ENCODE measurements around the gene SH3GL1. TPM values are rescaled to one million over a fixed set of nuclear protein-coding genes. Genes with fewer than 3 reads are reported as not detected.

SH3GL1 gene
- polyA plus RNA-seq, 2 of the 4 experiments (the other 2 are of a cell fraction) = 20.1 to 34.7 TPM

DNA sequence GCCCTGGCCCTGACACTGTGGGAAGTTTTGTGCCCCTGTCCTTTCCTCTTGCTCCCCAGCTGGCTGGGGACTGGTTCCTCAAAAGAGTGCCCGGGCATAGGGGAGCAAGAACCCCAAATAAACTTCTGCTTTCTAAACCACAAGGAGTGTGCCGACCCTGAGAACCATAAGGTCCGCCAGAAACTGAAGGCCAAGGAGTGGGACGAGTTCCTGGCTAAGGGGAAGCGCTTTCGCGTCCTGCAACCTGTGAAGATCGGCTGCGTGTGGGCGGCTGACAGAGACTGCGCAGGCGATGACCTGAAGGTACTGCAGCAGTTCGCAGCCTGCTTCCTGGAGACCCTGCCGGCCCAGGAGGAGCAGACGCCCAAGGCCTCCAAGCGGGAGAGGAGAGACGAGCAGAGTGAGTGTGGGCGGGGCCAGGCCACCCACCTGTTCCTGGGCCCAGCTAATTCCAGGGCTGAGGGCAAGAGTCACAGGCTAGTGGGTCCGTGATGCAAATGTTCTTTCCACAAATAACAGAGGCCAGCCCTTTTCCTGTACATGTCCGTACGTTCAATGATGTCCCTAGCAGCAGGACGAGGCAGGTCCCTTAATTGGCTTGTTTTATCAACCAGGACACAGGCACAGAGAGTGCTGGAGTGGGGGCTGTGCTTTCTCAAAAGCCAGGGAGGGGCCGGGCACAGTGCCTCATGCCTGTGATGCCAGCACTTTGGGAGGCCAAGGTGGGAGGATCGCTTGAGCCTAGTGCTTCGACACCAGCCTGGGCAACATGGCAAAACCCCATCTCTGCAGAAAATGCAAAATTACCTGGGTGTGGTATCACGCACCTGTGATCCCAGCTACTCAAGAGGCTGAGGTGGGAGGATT is 31.7 kb upstream of the SH3GL1 start:
- no peak for FAIRE-seq
- no peak overlapping the region for H3K4me2 ChIP-seq
- ATAC-seq = no peak
- no peak overlapping the region for H3K27ac ChIP-seq
- POLR2A ChIA-PET = no interaction called here
- CTCF ChIA-PET = no interaction called here
- no peak overlapping the region for H3K4me3 ChIP-seq
- TF ChIP-seq NR3C1 (IDR thresholded peaks at IDR 0.05) (no peak), MYC (IDR thresholded peaks at IDR 0.05; ENCODE audit: borderline replicate concordance, low read length) (no peak), ESRRA (IDR thresholded peaks at IDR 0.05; ENCODE audit: borderline replicate concordance, low read length) (no peak), CHD2 (IDR thresholded peaks at IDR 0.05; ENCODE audit: low read length, partially characterized antibody) (no peak), BHLHE40 (IDR thresholded peaks at IDR 0.05; ENCODE audit: low read depth, low read length) (no peak), RARB (CRISPR knock-in tag; IDR thresholded peaks at IDR 0.05) (no peak), ZFP36 (IDR thresholded peaks at IDR 0.05; ENCODE audit: borderline replicate concordance, partially characterized antibody) (no peak), KDM5A (IDR thresholded peaks at IDR 0.05) (no peak), FOSL2 (IDR thresholded peaks at IDR 0.05) (no peak), FOSL2 (CRISPR knock-in tag; IDR thresholded peaks at IDR 0.05) (no peak), NPAS2 (CRISPR knock-in tag; IDR thresholded peaks at IDR 0.05; ENCODE audit: borderline replicate concordance) (no peak), ZNF302 (CRISPR knock-in tag; IDR thresholded peaks at IDR 0.05) (no peak), EP300 (IDR thresholded peaks at IDR 0.05) (no peak), NFE2L2 (conservative IDR thresholded peaks at IDR 0.05; ENCODE audit: low read length) (no peak), JUNB (IDR thresholded peaks at IDR 0.05) (no peak), MAZ (IDR thresholded peaks at IDR 0.05; ENCODE audit: borderline replicate concordance, low read depth, low read length) (no peak), FOXS1 (CRISPR knock-in tag; IDR thresholded peaks at IDR 0.05) (no peak)
- TF ChIP-seq, protein P1, sequence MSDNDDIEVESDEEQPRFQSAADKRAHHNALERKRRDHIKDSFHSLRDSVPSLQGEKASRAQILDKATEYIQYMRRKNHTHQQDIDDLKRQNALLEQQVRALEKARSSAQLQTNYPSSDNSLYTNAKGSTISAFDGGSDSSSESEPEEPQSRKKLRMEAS (IDR thresholded peaks at IDR 0.05) = no peak
- H3K9me3 ChIP-seq = no peaks in the 10 kb centered on the region
- H3K4me1 ChIP-seq = no peaks in the 10 kb centered on the region
- 92% methylated on average over 16 of the region's 26 CpGs for WGBS (ENCODE audit: missing lambda C conversion rate)
- DNase-seq (ENCODE audit: low read depth in 1 of 2, low spot score in 1 of 2) = no peak

DNA sequence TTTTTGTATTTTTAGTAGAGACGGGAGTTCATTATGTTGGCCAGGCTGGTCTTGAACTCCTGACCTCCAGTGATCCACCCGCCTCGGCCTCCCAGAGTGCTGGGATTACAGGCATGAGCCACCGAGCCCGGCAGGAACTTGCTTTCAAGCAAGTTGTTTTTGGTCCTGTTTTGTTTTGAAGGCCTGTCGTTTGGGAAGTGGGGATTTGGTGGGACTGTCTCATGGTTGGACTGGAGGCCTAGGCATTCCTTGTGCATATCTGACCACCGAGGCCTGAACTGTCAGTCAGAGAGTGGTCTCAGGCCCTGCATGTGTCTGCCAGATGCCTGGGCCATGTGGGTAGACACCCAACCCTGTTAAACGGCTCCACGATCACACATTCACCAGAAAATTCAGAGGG is 30.9 kb upstream of the SH3GL1 start:
- Histone ChIP-seq H3K9me3 (no peaks in the 10 kb centered on the region), H3K4me2 (no peak overlapping the region), H3K27ac (no peak overlapping the region), H3K4me1 (no peaks in the 10 kb centered on the region), H3K4me3 (no peak overlapping the region)
- TF ChIP-seq, protein P2, sequence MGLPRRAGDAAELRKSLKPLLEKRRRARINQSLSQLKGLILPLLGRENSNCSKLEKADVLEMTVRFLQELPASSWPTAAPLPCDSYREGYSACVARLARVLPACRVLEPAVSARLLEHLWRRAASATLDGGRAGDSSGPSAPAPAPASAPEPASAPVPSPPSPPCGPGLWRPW (IDR thresholded peaks at IDR 0.05) = no peak
- TF ChIP-seq FOXS1 (CRISPR knock-in tag; IDR thresholded peaks at IDR 0.05) (no peak), EHMT2 (IDR thresholded peaks at IDR 0.05; ENCODE audit: low read depth) (no peak), MAZ (IDR thresholded peaks at IDR 0.05; ENCODE audit: borderline replicate concordance, low read depth, low read length) (no peak)
- no peak for ATAC-seq
- CTCF ChIA-PET = no interaction called here
- FAIRE-seq = no peak
- POLR2A ChIA-PET = no interaction called here
- 93% methylated on average over 3 of the region's 9 CpGs for WGBS (ENCODE audit: missing lambda C conversion rate)
- no peak for DNase-seq (ENCODE audit: low read depth in 1 of 2, low spot score in 1 of 2)

DNA sequence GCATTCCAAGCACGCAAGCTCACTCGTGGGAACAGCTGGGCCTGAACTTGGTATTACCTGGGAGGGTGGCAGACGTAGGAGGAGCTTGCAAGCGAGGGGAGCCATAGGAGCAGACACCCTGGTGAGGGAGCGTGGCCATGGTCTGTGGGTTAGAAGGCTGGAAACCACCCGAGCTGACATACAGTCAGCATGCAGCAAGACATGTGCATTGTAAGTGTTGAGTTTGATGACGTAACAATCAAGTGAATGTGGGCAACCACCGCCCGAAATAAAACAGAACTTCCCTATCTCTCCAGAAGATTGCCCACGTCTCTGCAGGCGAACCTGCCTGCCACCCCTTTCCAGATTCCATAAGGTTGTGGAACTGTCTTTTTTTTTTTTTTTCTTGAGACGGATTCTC is 30.4 kb upstream of the SH3GL1 start:
- DNase-seq (ENCODE audit: low read depth in 1 of 2, low spot score in 1 of 2) (no peak), ATAC-seq (no peak), FAIRE-seq (no peak)
- TF ChIP-seq, protein P1 (IDR thresholded peaks at IDR 0.05) = no peak
- no peak for TF ChIP-seq NFE2L2 (conservative IDR thresholded peaks at IDR 0.05; ENCODE audit: low read length)
- no peak for TF ChIP-seq CBX2 (IDR thresholded peaks at IDR 0.05; ENCODE audit: borderline replicate concordance, low read depth)
- no peak for TF ChIP-seq CHD4 (IDR thresholded peaks at IDR 0.05; ENCODE audit: borderline replicate concordance)
- no peak for TF ChIP-seq RAD21 (conservative IDR thresholded peaks at IDR 0.05 in 1 of 2, IDR thresholded peaks at IDR 0.05 in 1 of 2)
- no peak for TF ChIP-seq GATA3 (IDR thresholded peaks at IDR 0.05; ENCODE audit: borderline replicate concordance)
- TF ChIP-seq MAZ (IDR thresholded peaks at IDR 0.05; ENCODE audit: borderline replicate concordance, low read depth, low read length) = no peak
- TF ChIP-seq, protein P3, sequence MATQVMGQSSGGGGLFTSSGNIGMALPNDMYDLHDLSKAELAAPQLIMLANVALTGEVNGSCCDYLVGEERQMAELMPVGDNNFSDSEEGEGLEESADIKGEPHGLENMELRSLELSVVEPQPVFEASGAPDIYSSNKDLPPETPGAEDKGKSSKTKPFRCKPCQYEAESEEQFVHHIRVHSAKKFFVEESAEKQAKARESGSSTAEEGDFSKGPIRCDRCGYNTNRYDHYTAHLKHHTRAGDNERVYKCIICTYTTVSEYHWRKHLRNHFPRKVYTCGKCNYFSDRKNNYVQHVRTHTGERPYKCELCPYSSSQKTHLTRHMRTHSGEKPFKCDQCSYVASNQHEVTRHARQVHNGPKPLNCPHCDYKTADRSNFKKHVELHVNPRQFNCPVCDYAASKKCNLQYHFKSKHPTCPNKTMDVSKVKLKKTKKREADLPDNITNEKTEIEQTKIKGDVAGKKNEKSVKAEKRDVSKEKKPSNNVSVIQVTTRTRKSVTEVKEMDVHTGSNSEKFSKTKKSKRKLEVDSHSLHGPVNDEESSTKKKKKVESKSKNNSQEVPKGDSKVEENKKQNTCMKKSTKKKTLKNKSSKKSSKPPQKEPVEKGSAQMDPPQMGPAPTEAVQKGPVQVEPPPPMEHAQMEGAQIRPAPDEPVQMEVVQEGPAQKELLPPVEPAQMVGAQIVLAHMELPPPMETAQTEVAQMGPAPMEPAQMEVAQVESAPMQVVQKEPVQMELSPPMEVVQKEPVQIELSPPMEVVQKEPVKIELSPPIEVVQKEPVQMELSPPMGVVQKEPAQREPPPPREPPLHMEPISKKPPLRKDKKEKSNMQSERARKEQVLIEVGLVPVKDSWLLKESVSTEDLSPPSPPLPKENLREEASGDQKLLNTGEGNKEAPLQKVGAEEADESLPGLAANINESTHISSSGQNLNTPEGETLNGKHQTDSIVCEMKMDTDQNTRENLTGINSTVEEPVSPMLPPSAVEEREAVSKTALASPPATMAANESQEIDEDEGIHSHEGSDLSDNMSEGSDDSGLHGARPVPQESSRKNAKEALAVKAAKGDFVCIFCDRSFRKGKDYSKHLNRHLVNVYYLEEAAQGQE (IDR thresholded peaks at IDR 0.05) = no peak
- no peak for TF ChIP-seq HEYL (CRISPR knock-in tag; IDR thresholded peaks at IDR 0.05)
- TF ChIP-seq KDM1A (IDR thresholded peaks at IDR 0.05; ENCODE audit: low read depth) = no peak
- TF ChIP-seq FOSL2 (IDR thresholded peaks at IDR 0.05) = no peak
- no peak for TF ChIP-seq FOSL2 (CRISPR knock-in tag; IDR thresholded peaks at IDR 0.05)
- H3K4me2 ChIP-seq = no peak overlapping the region
- ChIA-PET POLR2A (no interaction called here), CTCF (interaction anchor here (0.5 kb wide), 1 partner anchor 12 kb away, joined by 3 read pairs; no protein-coding TSS in a partner anchor)
- no peaks in the 10 kb centered on the region for H3K4me1 ChIP-seq
- no peaks in the 10 kb centered on the region for H3K9me3 ChIP-seq
- 94% methylated on average over 12 of the region's 12 CpGs for WGBS (ENCODE audit: missing lambda C conversion rate)
- H3K4me3 ChIP-seq = no peak overlapping the region
- no peak overlapping the region for H3K27ac ChIP-seq
